ENCODE results near the gene JMJD7.

JMJD7 gene

DNA sequence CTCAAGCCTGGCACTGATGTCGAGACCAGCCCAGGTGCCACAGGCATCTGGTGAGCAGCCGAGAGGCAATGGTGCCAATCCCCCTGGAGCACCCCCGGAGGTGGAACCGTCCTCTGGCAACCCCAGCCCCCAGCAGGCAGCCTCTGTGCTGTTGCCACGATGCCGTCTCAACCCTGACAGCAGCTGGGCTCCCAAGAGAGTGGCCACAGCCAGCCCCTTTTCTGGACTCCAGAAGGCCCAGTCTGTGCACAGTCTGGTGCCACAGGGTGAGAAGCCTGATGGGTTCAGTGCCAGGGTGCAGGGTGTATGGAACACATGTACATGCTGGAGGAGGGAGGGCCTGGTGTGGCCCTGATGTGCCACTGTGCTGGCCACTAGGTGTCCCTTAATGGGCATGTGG, 4.9 kb upstream of the JMJD7 start:
- DNase-seq (ENCODE audit: low spot score) = no peak

DNA sequence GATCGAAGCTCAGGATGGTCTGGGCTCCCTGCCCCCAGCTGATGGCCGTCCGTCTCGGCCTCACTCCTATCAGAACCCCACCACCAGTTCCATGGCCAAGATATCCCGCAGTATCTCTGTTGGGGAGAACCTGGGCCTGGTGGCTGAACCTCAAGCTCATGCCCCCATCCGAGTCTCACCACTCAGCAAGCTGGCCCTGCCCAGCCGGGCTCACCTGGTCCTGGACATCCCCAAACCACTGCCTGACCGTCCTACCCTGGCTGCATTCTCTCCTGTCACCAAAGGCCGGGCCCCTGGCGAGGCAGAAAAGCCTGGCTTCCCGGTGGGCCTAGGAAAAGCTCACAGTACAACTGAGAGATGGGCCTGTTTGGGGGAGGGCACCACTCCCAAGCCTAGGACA, 4.4 kb upstream of the JMJD7 start:
- no peak for DNase-seq (ENCODE audit: low spot score)

DNA sequence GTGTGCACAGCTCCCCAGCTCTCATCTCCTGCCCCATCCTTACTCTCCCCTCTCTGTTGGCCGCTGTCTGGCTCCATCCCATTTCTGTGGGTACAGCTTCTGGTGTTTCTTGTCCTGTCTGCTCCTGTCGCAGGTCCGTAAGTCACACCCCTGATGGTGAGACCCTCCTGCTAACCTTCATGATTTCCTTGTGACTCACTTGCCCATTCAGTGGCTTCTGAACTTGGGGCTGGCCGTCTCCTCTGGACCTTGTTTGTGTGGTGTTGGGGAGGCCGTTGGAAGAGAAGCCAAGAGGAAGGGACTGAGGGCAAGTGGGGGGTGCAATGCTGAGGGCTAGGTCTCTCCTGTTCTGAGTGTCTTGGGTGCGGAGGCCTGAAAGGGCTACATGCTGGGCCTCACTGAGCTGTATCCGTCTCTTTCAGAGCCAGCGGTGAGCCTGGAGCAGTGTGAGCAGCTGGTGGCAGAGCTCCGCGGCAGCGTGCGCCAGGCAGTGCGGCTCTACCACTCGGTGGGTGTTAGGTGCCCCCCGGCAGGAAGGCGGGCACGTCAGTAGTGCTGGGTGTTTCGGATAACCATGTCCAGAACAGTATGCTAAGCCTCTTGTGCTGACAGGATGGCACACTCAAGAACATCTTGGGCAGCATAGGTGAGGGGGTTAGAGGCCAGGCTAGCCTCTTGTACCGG, 3.7 kb upstream of the JMJD7 start:
- no peak for DNase-seq (ENCODE audit: low spot score)

DNA sequence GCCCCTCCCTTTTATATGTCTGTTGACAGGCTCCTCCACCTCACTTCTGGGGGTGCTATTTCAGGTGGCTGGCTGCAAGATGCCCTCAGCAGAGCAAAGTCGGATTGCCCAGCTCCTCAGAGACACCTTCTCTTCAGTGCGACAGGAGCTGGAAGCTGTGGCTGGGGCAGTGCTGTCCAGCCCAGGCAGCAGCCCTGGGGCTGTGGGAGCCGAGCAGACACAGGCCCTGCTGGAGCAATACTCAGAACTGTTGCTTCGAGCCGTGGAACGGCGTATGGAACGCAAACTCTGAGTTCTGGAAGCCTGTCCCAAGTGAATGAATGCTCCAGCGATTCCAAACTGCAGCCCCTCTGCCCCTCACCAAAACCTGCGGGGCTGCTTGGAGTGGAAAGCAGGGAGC, 2.7 kb upstream of the JMJD7 start:
- DNase-seq (ENCODE audit: low spot score) = no peak

DNA sequence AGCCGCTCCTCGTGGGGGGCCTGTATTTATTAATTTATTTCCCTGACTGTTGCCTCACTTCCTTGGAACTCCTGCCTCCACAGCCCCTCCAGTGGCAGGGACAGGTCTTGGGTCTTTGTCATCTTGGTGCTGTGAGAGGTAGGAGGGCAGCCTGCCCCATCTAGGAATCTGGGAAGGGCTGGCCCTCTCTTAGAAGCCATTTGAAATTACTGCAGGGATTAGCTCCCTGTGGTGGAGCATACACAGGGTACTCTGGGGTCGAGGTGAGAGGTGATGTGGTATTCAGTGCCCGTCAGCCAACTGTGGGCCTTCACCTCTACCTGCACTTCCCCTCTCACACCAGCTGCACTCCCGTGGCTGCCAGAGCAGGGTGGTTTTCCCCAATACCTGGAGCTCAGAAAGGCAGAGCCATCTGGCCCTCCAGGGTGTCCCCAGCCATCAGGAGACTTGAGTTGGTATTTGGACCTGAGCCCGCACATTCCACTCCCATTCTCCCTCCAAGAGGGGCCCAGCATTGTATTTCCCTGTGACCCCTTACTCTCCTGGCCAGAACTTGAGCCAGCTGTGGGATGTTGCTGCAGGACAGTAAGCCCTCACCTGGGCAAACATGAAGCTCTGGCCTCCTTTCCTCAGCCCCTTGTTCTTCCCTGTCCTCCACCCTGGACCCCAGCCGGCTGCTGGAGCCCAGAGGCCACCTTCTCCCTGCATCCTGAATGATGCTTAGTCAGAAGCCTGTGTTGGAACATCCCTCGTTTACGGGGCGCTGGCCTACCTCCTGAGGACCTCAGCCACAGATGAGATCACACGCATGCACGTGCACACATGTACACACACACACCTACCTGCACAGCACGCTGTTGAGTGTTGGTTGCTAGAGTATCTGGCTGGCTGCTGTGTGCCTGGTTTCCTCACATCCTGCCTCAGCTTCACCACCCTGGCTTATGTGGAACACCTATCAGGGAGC, 2.0 kb upstream of the JMJD7 start:
- DNase-seq (ENCODE audit: low spot score) = no peak

DNA sequence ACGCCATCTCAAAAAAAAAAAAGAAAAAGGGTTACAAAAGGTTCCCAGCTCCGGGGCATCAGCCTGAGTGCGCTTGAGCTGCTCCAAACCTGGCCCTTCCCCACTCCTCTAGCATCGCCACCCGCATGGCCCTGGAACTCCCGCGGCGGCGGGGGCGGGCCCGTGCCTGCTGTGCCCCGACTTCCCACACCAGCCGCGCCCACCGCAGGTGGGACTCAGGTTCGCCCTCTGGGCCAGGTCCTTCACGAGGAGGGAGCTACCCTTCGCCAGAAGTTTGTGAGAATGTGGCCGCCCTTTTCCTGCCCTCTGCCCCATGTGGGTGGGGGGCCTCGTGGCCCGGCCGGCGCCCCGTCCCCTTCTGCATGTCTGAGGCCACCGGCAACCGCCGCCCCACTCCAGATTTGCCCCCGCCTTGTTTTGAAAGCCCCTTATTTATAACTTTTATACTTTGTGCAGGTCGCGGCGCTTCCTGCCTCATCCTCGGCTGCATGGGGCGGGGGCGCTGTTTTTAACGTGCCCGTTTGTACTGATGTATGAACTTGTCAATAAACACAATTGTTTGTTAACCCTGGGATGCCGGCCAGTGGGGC, 507 bp upstream of the JMJD7 start:
- DNase-seq (ENCODE audit: low spot score) = no peak

DNA sequence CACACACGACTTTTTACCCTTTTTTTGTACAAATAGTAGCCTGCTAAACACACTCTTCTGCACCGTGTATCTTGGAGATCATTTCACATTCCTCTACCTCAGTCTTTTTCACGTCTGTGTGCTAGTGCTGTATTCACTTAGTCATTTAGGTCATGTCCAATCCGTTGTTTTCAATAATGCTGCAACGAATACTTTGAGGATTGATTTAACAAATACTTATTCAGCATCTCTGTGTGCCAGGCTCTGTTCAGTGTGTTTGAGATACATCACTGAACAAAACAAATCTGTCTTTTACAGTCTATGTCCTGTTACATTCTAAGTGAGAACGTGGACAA, 882 bp downstream of the JMJD7 start:
- no peak for DNase-seq (ENCODE audit: low spot score)

DNA sequence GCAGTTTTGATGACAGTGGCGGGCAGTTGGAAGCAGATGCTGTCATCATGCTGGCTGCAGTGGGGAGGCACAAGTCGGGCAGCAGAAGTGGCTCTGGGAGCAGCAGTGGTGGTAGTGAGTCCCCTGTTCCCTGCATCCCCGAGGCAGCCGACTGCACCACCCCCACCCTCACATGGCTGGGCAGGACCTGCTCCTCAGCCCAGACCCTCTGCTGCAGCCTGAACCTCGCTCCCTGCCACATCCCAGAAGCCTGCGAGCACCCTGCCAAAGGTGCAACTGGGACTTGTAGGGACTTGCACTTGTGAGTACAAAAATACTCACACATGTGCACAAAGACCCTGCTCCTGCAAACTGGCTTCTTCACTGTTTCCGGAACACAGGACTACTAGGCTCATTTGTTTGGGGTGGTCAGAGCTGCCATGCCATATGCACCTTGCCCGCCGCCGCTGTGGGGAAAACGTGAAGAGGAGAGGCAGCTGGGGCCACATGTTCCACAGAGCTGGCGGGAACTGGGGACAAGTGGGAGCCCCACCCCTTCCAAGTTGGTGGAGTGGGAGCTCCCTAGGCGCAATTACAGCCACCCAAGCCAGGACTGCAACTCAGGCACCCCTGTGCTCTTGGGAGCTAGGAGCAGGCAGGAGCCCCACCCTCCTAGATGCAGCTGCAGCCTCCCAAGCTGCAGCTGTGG, 2.2 kb downstream of the JMJD7 start:
- no peak for DNase-seq (ENCODE audit: low spot score)

DNA sequence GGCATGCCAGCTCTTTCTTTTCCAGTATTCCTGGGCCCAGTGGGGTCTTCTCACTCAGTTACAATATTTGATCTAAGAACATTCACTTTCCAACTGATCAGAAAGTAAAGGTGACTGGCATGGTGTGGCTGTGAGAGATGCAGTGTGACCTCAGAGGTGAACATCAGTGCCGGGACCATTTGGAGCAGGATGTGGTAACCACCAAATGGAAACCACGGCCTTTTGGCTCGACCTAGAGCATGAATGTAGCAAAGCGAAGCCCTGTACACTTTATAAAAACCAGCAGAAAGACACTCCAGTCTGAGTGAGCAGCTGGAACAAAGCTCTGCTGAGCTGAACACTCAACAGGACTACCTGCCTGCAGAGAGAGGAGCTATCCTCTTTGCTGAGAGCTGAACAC, 3.4 kb downstream of the JMJD7 start:
- peak; percentile 71 for DNase-seq (ENCODE audit: low spot score)

DNA sequence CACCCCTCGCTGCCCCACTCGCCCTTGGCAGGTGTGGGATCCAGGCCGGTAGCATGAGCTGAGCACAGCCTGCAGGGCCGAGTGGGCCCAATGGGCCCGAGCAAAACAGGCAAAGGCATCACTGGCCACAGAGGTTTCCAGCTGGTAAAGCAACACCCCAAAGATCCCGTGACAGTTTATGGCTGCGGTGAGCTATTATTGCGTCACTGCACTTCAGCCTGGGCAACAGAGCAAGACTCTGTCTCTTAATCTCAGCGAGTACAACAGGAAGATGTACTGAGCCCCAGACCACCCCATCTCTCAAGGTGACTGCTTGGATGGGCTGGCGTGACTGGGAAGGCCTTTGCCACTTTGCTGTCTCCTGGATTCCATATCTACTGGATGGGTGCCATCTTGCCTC, 4.3 kb downstream of the JMJD7 start:
- DNase-seq (ENCODE audit: low spot score) = no peak

DNA sequence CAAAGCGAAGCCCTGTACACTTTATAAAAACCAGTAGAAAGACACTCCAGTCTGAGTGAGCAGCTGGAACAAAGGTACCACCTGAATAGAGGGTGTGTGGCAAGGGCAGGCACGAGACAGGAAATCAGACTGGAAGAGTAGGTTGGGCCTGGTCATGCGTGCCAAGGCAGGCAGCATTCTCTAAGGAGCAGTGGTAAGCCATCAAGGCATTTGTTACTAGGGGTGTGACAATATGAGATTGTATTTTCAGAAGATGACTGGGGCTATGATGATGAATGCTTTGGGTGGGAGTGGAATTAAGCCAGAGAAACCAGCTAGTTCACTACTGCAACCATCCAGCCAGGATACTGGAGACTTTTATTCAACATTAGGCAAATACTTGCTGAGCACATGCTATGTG, 5.0 kb downstream of the JMJD7 start:
- DNase-seq (ENCODE audit: low spot score) = no peak

DNA sequence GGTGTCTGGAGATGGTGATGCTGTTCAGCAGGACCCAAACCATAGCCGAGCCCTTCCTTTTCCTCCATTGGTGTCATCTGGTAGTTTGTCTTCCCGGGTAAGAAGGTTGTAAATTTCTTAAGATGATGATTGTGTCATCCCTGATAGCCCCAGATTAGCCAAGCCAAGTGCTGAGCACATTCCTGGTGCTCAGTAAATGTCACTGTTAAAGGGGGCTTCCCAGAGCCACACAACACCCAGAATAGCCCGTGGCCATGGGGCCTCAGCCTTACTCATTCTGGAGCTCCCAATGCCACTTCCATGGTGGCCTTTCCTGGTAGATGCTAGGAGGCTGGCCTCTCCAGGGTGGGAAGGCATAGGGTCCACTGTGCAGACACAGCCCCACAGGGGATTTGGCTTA, 6.2 kb downstream of the JMJD7 start:
- no peak for DNase-seq (ENCODE audit: low spot score)

DNA sequence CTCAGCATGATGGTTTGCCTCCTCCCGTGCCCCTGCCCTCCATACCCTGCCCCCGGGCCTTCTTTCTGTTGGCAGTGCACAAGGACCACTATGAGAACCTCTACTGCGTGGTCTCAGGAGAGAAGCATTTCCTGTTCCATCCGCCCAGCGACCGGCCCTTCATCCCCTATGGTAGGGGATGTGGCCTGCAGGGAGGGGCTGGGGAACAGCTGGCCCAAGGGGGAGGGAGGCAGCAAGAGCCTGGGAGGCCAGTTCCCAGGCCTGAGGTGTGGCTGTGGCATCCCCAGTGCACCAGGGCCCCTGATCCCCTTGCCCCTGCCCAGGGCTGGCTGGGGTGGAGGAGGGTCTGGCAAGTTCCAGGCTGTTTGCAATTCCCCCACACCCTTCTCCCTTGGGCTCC, 8.2 kb downstream of the JMJD7 start:
- DNase-seq (ENCODE audit: low spot score) = no peak

DNA sequence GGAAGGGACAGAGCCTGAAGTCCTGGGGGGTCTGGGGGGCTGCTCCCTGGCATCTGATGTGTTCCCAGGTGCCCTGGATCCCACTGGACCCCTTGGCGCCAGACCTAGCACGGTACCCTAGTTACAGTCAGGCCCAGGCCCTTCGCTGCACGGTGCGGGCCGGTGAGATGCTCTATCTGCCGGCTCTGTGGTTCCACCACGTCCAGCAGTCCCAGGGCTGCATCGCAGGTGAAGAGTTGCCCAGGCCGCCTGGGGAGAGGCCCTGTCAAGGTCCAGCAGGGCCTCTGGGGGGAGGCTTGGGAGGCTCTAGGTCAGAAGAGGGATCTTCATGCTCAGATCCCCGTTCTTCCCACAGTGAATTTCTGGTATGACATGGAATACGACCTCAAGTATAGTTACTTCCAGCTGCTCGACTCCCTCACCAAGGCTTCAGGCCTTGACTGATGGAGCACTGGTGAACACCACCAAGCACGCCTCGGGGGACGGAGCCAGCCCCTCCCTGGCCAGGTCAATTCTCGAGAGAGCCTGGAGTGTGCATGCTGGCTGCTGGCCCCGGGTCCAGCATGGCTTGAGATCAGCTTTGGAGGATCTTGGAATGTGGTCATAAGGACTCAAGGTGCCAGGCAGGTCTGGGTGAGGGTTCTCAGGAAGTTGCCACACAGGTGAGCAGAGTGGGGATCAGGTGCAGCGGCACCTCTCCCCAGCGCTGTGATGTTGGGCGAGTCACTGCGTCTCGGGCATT, 9.0 kb downstream of the JMJD7 start:
- DNase-seq (ENCODE audit: low spot score) = no peak

DNA sequence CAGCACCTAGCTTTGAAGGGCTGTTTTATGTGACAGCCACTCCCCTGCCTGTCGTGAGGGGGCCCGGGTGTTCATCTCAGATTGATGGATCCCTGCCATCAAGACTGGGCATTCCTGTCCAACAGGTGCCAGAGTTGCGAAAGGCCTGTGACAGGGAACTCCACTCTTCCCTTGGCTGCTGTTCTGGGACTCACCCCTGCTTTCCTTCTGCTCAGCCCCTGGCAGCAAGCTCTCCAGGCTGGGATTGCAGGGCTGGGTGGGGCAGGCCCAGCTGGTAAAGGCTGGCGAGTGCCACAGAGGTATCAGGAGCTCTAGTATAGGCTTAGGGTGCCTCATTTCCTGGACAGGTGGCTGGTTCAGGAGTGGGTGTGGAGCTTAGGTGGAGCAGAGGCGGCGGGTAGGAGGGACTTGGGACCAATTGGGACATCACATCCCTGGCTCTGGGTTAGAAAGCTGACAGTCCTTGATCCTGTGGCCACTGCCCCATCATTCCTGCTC, 10.6 kb downstream of the JMJD7 start, which contains the start of gene PLA2G4B:
PLA2G4B (plus strand) TSS at position 448 of the 498 bp plus-strand sequence. CDS start 67 bp downstream, outside the sequence.
- DNase-seq (ENCODE audit: low spot score) = no peak

DNA sequence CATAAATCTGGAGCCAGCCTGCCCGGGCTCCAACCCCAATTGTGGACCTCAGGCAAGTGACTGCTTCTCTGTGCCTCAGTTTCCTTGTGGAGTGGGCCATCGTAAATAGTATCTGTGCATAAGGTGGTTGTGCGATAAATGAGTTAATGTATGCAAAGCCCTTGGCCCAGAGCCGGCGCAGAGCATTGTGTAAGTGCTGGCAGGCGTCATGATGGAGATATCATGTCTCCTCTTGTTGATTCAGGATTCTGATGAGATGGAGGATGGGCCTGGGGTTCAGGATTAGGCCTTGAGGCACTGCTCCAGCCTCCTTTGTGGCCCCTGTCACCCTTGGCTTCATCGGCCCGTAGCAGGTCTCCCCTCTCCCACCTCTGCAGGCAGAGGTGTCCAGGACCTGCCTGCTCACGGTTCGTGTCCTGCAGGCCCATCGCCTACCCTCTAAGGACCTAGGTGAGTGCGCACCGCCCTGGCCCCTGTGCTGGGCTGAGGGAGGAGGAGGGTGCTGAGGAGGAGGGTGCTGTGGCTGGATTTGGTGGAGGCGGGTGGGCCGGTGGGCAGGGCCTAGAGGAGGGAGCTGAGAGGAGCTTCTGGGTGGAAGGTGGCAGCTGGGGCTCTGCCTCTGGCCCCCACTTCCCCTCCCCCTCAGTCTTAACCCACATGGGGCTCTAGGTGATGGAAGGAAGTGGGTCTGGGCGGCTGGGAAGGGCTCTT, 12.0 kb downstream of the JMJD7 start:
- no peak for DNase-seq (ENCODE audit: low spot score)

DNA sequence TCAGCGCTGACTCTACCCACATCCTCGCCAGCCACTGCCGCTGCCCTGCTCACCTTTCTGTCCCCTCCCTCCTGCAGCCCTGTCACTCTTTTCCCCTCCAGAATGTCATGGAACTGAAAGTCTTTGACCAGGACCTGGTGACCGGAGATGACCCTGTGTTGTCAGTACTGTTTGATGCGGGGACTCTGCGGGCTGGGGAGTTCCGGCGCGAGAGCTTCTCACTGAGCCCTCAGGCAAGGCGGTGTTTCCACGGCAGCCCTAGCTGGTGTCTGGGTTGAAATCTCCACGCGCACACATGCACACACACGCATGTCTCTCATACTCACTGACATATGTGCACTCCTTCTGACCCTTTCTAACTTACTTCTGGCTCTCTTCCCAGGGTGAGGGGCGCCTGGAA, 12.8 kb downstream of the JMJD7 start:
- no peak for DNase-seq (ENCODE audit: low spot score)

DNA sequence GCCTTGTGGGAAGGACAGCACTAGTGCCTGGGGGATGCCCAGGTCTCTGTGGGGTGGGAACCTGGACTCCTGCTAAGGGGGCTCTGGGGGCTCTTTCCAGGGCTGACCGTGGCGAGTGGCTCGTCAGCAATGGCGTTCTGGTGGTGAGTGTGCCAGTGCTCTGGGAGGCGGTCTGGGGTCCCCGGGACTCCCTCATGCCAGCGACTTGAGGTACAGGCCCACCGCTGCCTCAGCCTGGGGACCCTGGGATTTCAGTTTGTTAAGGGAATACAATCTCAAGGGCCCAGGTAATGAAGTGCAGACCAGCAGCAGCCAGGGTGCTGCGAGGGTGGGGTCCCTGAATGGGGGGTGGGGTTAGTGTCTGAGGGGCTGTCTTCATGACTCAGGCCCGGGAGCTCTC, 13.2 kb downstream of the JMJD7 start:
- DNase-seq (ENCODE audit: low spot score) = no peak

DNA sequence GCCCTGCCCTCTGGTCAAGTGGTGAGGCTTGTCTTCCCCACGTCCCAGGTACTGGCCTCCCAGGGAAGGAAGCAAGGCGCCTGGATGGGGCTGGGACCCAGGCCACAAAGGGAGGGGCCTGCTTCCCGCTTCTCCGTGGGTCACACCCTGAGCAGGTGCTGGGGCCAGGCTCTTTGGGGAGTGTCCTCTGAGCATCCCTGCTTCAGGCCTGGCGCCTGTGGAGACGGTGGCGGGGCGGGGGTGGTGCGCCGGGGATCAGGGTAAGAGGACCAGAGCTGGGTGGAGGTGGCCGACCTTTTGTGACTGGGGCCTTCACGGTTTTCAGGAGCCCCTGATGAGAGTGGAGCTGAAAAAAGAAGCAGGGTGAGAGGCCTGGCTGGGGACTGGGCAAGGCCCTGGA, 14.3 kb downstream of the JMJD7 start:
- no peak for DNase-seq (ENCODE audit: low spot score)

DNA sequence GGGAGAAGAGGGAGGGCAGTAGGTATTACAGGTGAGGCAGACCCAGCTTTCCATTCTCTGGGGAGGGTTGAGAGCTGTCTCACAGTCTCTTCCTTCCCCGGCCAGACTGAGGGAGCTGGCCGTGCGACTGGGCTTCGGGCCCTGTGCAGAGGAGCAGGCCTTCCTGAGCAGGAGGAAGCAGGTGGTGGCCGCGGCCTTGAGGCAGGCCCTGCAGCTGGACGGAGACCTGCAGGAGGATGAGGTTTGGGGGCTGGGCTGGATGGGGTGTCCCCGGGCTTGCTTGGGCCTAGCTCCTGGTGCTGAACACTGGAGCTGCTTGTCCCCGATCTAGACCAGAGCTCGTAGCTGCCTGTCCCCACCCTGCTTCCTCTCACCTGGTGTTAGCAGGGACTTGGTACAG, 15.7 kb downstream of the JMJD7 start:
- no peak for DNase-seq (ENCODE audit: low spot score)

DNA sequence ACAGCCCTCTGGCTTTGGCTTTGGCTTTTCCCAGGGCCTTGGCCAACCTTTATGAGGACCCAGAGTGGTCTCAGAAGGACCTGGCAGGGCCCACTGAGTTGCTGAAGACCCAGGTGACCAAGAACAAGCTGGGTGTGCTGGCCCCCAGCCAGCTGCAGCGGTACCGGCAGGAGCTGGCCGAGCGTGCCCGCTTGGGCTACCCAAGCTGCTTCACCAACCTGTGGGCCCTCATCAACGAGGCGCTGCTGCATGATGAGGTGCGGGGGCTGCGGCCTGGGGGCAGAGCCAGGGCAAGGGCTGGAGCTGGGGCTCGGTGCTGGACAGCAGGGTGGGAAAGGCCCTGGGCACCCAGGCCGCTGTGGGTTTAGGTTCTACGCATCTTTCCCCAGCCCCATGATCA, 16.9 kb downstream of the JMJD7 start:
- DNase-seq (ENCODE audit: low spot score) = no peak
